Measurements from ENCODE around the gene MAP3K20. TPM values are rescaled to one million over a fixed set of nuclear protein-coding genes. Genes with fewer than 3 reads are reported as not detected.

The MAP3K20 gene
- total RNA-seq, 2 donors from 2014 or later, result 141 to 223 TPM

GRCh38 chr2:173232956-173233744 lies 157.5 kb downstream of the MAP3K20 start:
- peaks cover 0 to 16% of the 10 kb centered on the region in 2 donors for H3K4me1 ChIP-seq
- no peak overlapping the region for H3K27ac ChIP-seq
- peaks cover 10% of the 10 kb centered on the region for H3K36me3 ChIP-seq
- no peak overlapping the region for H3K4me3 ChIP-seq
- DNase-seq (ENCODE audit: low spot score), result no peak
- no peaks in the 10 kb centered on the region for H3K9me3 ChIP-seq
- H3K27me3 ChIP-seq, result no peaks in the 10 kb centered on the region
- no peak for TF ChIP-seq CTCF (IDR thresholded peaks at IDR 0.05)

DNA sequence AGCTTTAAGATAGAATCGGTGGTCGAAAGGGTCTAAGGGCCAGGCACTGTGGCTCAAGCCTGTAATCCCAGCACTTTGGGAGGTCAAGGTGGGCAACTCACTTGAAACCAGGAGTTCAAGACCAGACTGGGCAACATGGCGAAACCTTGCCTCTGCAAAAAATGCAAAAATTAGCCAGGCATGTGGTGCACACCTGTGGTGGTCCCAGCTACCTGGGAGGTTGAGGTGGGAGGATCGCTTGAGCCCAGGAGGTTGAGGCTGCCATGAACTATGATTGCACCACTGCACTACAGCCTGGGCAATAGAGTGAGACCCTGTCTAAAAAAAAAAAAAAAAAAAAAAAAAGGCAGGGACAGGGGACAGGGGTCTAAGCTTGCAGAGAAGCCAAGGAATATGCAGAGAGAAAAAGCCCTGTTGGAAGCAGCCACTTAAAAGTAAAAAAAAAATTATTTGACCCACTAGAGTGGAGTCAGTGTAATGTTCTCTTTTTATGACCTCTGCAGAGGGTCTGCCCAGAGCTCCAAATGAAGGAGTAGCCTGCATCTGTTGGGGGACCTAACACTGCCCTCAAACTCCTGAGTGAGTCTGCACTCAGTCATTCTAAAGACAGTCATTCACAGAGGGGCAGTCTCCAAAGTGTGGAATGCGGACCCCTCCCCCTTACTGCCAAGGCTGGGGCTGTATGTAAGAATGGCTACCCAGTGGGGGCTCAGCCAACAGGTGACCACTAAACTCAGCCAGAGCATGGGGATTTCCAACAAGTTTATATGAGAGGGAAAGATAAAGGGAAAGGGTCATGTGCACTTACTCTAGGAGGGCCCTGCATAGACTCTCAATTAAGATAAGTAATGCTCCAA lies 160.5 kb downstream of the MAP3K20 start:
- Histone ChIP-seq H3K4me3 (no peak overlapping the region), H3K36me3 (peaks cover 16% of the 10 kb centered on the region), H3K4me1 (peaks cover 0 to 7% of the 10 kb centered on the region in 2 donors), H3K9me3 (no peaks in the 10 kb centered on the region), H3K27ac (no peak overlapping the region), H3K27me3 (no peaks in the 10 kb centered on the region)
- no peak for DNase-seq (ENCODE audit: low spot score)
- TF ChIP-seq CTCF (IDR thresholded peaks at IDR 0.05), result no peak

DNA sequence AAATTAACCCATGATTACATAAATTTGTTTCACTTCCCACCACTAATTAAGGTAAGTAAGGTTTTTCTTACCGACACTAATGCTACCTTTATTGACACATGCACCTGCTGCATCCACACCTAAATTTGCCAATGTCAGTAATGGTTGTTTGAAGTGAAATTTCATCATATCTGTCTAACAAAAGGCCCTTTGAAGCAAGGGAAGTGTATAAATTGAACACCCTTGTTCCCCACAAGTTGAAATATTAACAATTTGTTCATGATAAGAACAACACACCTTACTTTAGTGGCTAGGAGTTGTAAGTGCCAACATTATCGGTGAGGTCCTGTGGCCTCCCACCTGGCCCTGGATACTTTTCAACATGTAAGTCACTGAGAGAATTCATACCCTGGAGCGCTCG lies 162.7 kb downstream of the MAP3K20 start:
- H3K27ac ChIP-seq, result no peak overlapping the region
- TF ChIP-seq CTCF (IDR thresholded peaks at IDR 0.05), result no peak
- H3K4me1 ChIP-seq, result no peaks in the 10 kb centered on the region
- DNase-seq (ENCODE audit: low spot score), result no peak
- no peaks in the 10 kb centered on the region for H3K27me3 ChIP-seq
- H3K4me3 ChIP-seq, result no peak overlapping the region
- no peaks in the 10 kb centered on the region for H3K9me3 ChIP-seq
- peaks cover 6% of the 10 kb centered on the region for H3K36me3 ChIP-seq

- H3K27ac ChIP-seq, result no peak overlapping the region
- H3K36me3 ChIP-seq, result peaks cover 6% of the 10 kb centered on the region
- TF ChIP-seq CTCF (IDR thresholded peaks at IDR 0.05), result no peak
- H3K9me3 ChIP-seq, result no peaks in the 10 kb centered on the region
- H3K4me1 ChIP-seq, result no peaks in the 10 kb centered on the region
- DNase-seq (ENCODE audit: low spot score), result no peak
- H3K27me3 ChIP-seq, result no peaks in the 10 kb centered on the region
- H3K4me3 ChIP-seq, result no peak overlapping the region
Measured at GRCh38 chr2:173238831-173239230, 163.2 kb downstream of the MAP3K20 start.

DNA sequence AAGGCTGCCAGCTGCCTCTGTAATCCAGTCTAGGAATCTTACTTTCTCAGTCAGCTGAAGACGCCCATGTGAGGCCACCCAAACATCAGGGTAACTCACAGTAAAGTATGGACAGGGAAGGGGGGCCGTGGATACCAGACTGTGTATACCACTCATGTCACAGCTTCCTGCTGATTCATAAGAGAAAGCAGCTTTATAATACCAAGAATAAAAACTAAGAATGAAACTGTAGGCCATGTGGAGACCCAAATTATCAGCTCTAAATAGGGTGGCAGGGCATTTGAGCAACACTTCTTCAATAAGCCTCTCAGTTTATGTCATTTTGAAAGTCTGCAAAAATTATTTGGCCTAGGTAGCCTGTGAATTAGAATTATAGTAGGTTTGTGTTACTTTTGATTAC lies 164.0 kb downstream of the MAP3K20 start:
- H3K27ac ChIP-seq, result no peak overlapping the region
- DNase-seq (ENCODE audit: low spot score), result no peak
- no peak for TF ChIP-seq CTCF (IDR thresholded peaks at IDR 0.05)
- H3K36me3 ChIP-seq, result peaks cover 6% of the 10 kb centered on the region
- H3K27me3 ChIP-seq, result no peaks in the 10 kb centered on the region
- H3K9me3 ChIP-seq, result no peaks in the 10 kb centered on the region
- H3K4me1 ChIP-seq, result no peaks in the 10 kb centered on the region
- no peak overlapping the region for H3K4me3 ChIP-seq

All from right atrium auricular region (tissue), 2 donors.